Measurements from ENCODE around the gene HHAT.
"Not testable (repeated sequence)": the region's sequence is repeated elsewhere in the genome, so short reads cannot be mapped to it uniquely, and the experiment has no call there.

The HHAT gene

GRCh38 chr1:210315529-210315928 is 13.2 kb upstream of the HHAT start:
- DNase-seq: no peak

- peak; percentile 3 for DNase-seq
These were observed 7.6 kb upstream of the HHAT start for GRCh38 chr1:210321131-210321530.

GRCh38 chr1:210321552-210321951 is 7.2 kb upstream of the HHAT start:
- DNase-seq: no peak

GRCh38 chr1:210323957-210324356 is 4.7 kb upstream of the HHAT start:
- DNase-seq: no peak

GRCh38 chr1:210325026-210325670 is 3.6 kb upstream of the HHAT start:
- no peak for DNase-seq

GRCh38 chr1:210328032-210328745 is 513 bp upstream of the HHAT start:
- peak; percentile 4 for DNase-seq

GRCh38 chr1:210330279-210330866 is 1.7 kb downstream of the HHAT start:
- DNase-seq: peak; percentile 70

- no peak for DNase-seq
These were observed 3.5 kb downstream of the HHAT start for GRCh38 chr1:210332233-210332632.

GRCh38 chr1:210332719-210333398 is 4.2 kb downstream of the HHAT start:
- no peak for DNase-seq

GRCh38 chr1:210335001-210335400 is 6.3 kb downstream of the HHAT start:
- no peak for DNase-seq

- DNase-seq: no peak
These were observed 7.7 kb downstream of the HHAT start for GRCh38 chr1:210336362-210336761.

- no peak for DNase-seq
These were observed 10.8 kb downstream of the HHAT start for GRCh38 chr1:210339500-210339899.

- no peak for DNase-seq
These were observed 11.6 kb downstream of the HHAT start for GRCh38 chr1:210340311-210340710.

- DNase-seq: no peak
These were observed 12.1 kb downstream of the HHAT start for GRCh38 chr1:210340841-210341240.

- peak; percentile 41 for DNase-seq
These were observed 14.5 kb downstream of the HHAT start for GRCh38 chr1:210342986-210343780.

GRCh38 chr1:210344706-210345105 is 16.0 kb downstream of the HHAT start:
- DNase-seq: no peak

- no peak for DNase-seq
These were observed 18.4 kb downstream of the HHAT start for GRCh38 chr1:210347112-210347511.

GRCh38 chr1:210351496-210351895 is 22.8 kb downstream of the HHAT start:
- DNase-seq: no peak

GRCh38 chr1:210352575-210352974 is 23.9 kb downstream of the HHAT start:
- DNase-seq: no peak

GRCh38 chr1:210354305-210354704 is 25.6 kb downstream of the HHAT start:
- DNase-seq: not testable (repeated sequence)

- DNase-seq: peak; percentile 39
These were observed 29.9 kb downstream of the HHAT start for GRCh38 chr1:210358626-210359025.

GRCh38 chr1:210359255-210359654 is 30.6 kb downstream of the HHAT start:
- DNase-seq: no peak

Data from NCI-H345 (cell line).